Kidney (tissue), 14 donors: ENCODE data around the gene HNRNPA0. TPM values are rescaled to one million over a fixed set of nuclear protein-coding genes. Genes with fewer than 3 reads are reported as not detected.

Source experiments
- DNase-seq, 5 donors: peaks; one replicate each; pipeline ENCODE4 v3.0.0-alpha.2; 2013 to 2020
- FAIRE-seq: peaks from 2 replicates; lab custom pipeline; 2012; peaks lifted over from hg19 to GRCh38; lab: Jason Lieb, UNC
- H3K27ac ChIP-seq, 2 donors: one replicate each; pipeline ENCODE4 v1.7.0; 2013; ENCODE audit warnings: low read depth in 2 of 2, low read length in 2 of 2, inconsistent platforms in 1 of 2
- H3K27me3 ChIP-seq: one replicate; pipeline ENCODE4 v1.7.1; 2013; ENCODE audit warnings: low read length, inconsistent platforms; ENCODE audit not compliant: control insufficient read depth, insufficient read depth
- H3K36me3 ChIP-seq, 3 donors: one replicate each; pipeline versions ENCODE4 v1.7.0 to v1.7.1; 2013; ENCODE audit warnings: low read length in 3 of 3, control low read depth in 1 of 3, inconsistent platforms in 1 of 3; ENCODE audit not compliant: insufficient read depth in 3 of 3, control insufficient read depth in 2 of 3
- H3K4me1 ChIP-seq, 3 donors: one replicate each; pipeline versions ENCODE4 v1.7.0 to v1.7.1; 2013; ENCODE audit warnings: low read length in 3 of 3, inconsistent platforms in 1 of 3, low read depth in 1 of 3; ENCODE audit not compliant: control insufficient read depth in 2 of 3, insufficient read depth in 2 of 3
- H3K4me3 ChIP-seq, 3 donors: one replicate each; pipeline versions ENCODE4 v1.7.0 to v1.8.1; 2013; ENCODE audit warnings: low read length in 3 of 3, control low read depth in 1 of 3, inconsistent platforms in 1 of 3
- H3K9ac ChIP-seq, 3 donors: one replicate each; pipeline versions ENCODE4 v1.7.0 to v1.7.1; 2013; ENCODE audit warnings: low read length in 3 of 3, control low read depth in 1 of 3, inconsistent platforms in 1 of 3
- H3K9me3 ChIP-seq, 3 donors: one replicate each; pipeline versions ENCODE4 v1.7.0 to v1.7.1; 2013; ENCODE audit warnings: low read length in 3 of 3, control low read depth in 1 of 3, inconsistent platforms in 1 of 3; ENCODE audit not compliant: control insufficient read depth in 2 of 3, insufficient read depth in 1 of 3
- CTCF ChIP-seq: IDR thresholded peaks from 3 replicates; pipeline ENCODE4 v1.5.1; 2012; ENCODE audit warnings: mild to moderate bottlenecking, moderate library complexity, borderline replicate concordance; ENCODE audit not compliant: insufficient read depth; ENCODE audit errors: extremely low read depth
- intact Hi-C: fragments of 100-400 bp; cut with DNase I; formaldehyde crosslinking; loops from one replicate; pipeline ENCODE4 v1.11.1; 2022
- polyA plus RNA-seq: library from polyadenylated mRNA; stranded (reverse); fragments of 350-450 nt; fragmentation: Illumina TruSeq; extraction: RNeasy Lipid Tissue Mini Kit (QIAGEN cat#74804); gene quantifications from one replicate; pipeline ENCODE4 v1.2.3, GENCODE V29; 2014; ENCODE audit warnings: low read depth, low replicate concordance; ENCODE audit not compliant: insufficient read depth
- total RNA-seq: library from RNA; stranded (reverse); fragmentation: NEBNext Ultra II Directional; extraction: Animal tissue kit (Norgen Biotek cat#: 25700); gene quantifications from one replicate; pipeline ENCODE4 v1.2.1, GENCODE V29; 2021
- donor health status: control.
- donor health status: control.
- donor health status: control.
- donor health status: control.
- donor health status: control.
- donor health status: DM: yes; HTN: yes; CAD: no.
- donor health status: Normal renal cell carcinoma (clear cell type).

HNRNPA0 gene
- total and polyA plus RNA-seq, 2 donors from 2014 or later = 16.0 to 28.3 TPM

- DNase-seq (no peak), FAIRE-seq (no peak)
- Histone ChIP-seq H3K9me3 (no peaks in the 10 kb centered on the region), H3K36me3 (no peaks in the 10 kb centered on the region), H3K27ac (no peak overlapping the region), H3K9ac (no peak overlapping the region), H3K4me3 (no peak overlapping the region), H3K27me3 (no peaks in the 10 kb centered on the region), H3K4me1 (no peaks in the 10 kb centered on the region)
- intact Hi-C loops = no loop called here
- no peak for TF ChIP-seq CTCF
Observed at GRCh38 chr5:137761566-137761965, 7.4 kb upstream of the HNRNPA0 start.

- no peaks in the 10 kb centered on the region for H3K36me3 ChIP-seq
- H3K9ac ChIP-seq = no peak overlapping the region
- no peaks in the 10 kb centered on the region for H3K9me3 ChIP-seq
- TF ChIP-seq CTCF = no peak
- FAIRE-seq (no peak), DNase-seq (no peak)
- no peak overlapping the region for H3K27ac ChIP-seq
- H3K27me3 ChIP-seq = no peaks in the 10 kb centered on the region
- H3K4me1 ChIP-seq = no peaks in the 10 kb centered on the region
- intact Hi-C loops = no loop called here
- H3K4me3 ChIP-seq = no peak overlapping the region
Observed at GRCh38 chr5:137760719-137761516, 6.8 kb upstream of the HNRNPA0 start.

GRCh38 chr5:137760294-137760693 is 6.1 kb upstream of the HNRNPA0 start:
- intact Hi-C loops = no loop called here
- no peak overlapping the region for H3K4me3 ChIP-seq
- no peak for FAIRE-seq
- H3K27me3 ChIP-seq = no peaks in the 10 kb centered on the region
- H3K4me1 ChIP-seq = no peaks in the 10 kb centered on the region
- TF ChIP-seq CTCF = no peak
- no peak for DNase-seq
- no peaks in the 10 kb centered on the region for H3K9me3 ChIP-seq
- no peak overlapping the region for H3K27ac ChIP-seq
- no peaks in the 10 kb centered on the region for H3K36me3 ChIP-seq
- no peak overlapping the region for H3K9ac ChIP-seq
